Astrocyte (in vitro differentiated cells and primary cell): Measurements from ENCODE around the gene MCTP1. TPM values are rescaled to one million over a fixed set of nuclear protein-coding genes. Genes with fewer than 3 reads are reported as not detected.

ENCODE experiments used
- DNase-seq: peaks from one replicate; pipeline ENCODE4 v3.0.0-alpha.2; 2010; ENCODE audit warnings: low read depth
- FAIRE-seq: peaks from 2 replicates; lab custom pipeline; 2011; peaks lifted over from hg19 to GRCh38; lab: Jason Lieb, UNC
- H2AFZ ChIP-seq: 2 replicates; pipeline ENCODE4 v1.6.0; 2012; ENCODE audit warnings: low read depth, low read length, inconsistent platforms
- H3K27ac ChIP-seq: 2 replicates; pipeline ENCODE4 v1.5.1; 2011; ENCODE audit warnings: low read depth, low read length, inconsistent platforms
- H3K27me3 ChIP-seq: 2 replicates; pipeline ENCODE4 v1.6.0; 2011; ENCODE audit warnings: low read length, inconsistent platforms; ENCODE audit not compliant: insufficient read depth
- H3K36me3 ChIP-seq: 2 replicates; pipeline ENCODE4 v1.5.1; 2011; ENCODE audit warnings: low read length, inconsistent platforms; ENCODE audit not compliant: insufficient read depth
- H3K4me1 ChIP-seq: 2 replicates; pipeline ENCODE4 v1.5.1; 2011; ENCODE audit warnings: low read length, inconsistent platforms; ENCODE audit not compliant: insufficient read depth
- H3K4me2 ChIP-seq: 2 replicates; pipeline ENCODE4 v1.6.0; 2012; ENCODE audit warnings: low read length, inconsistent platforms
- H3K4me3 ChIP-seq: 2 replicates; pipeline ENCODE4 v1.5.1; 2011; ENCODE audit warnings: low read depth, mild to moderate bottlenecking, low read length, inconsistent platforms; ENCODE audit not compliant: insufficient read depth
- H3K79me2 ChIP-seq: 2 replicates; pipeline ENCODE4 v1.6.0; 2012; ENCODE audit warnings: mild to moderate bottlenecking, low read length, inconsistent platforms; ENCODE audit not compliant: insufficient read depth
- H3K9ac ChIP-seq: 2 replicates; pipeline ENCODE4 v1.6.0; 2012; ENCODE audit warnings: mild to moderate bottlenecking, low read length, inconsistent platforms
- H3K9me3 ChIP-seq: 2 replicates; pipeline ENCODE4 v1.5.1; 2012; ENCODE audit warnings: low read depth, mild to moderate bottlenecking, low read length, inconsistent platforms; ENCODE audit not compliant: insufficient read depth
- H4K20me1 ChIP-seq: 2 replicates; pipeline ENCODE4 v1.6.0; 2012; ENCODE audit warnings: low read length, inconsistent platforms; ENCODE audit not compliant: insufficient read depth
- H3K27ac Mint-ChIP-seq: one replicate; pipeline ENCODE4 v1.8.0; 2021; ENCODE audit warnings: mild to moderate bottlenecking, mixed read lengths; ENCODE audit not compliant: unreplicated experiment
- H3K27me3 Mint-ChIP-seq: one replicate; pipeline ENCODE4 v1.8.0; 2021; ENCODE audit warnings: low read depth, mixed read lengths; ENCODE audit not compliant: unreplicated experiment
- H3K36me3 Mint-ChIP-seq: one replicate; pipeline ENCODE4 v1.8.0; 2021; ENCODE audit warnings: low read depth, mixed read lengths; ENCODE audit not compliant: unreplicated experiment
- H3K4me1 Mint-ChIP-seq: one replicate; pipeline ENCODE4 v1.8.0; 2021; ENCODE audit warnings: low read depth, mixed read lengths; ENCODE audit not compliant: unreplicated experiment
- H3K4me3 Mint-ChIP-seq: one replicate; pipeline ENCODE4 v1.8.0; 2021; ENCODE audit warnings: mild to moderate bottlenecking, moderate library complexity, mixed read lengths; ENCODE audit not compliant: unreplicated experiment
- H3K9me3 Mint-ChIP-seq: one replicate; pipeline ENCODE4 v1.8.0; 2021; ENCODE audit warnings: mild to moderate bottlenecking, mixed read lengths; ENCODE audit not compliant: unreplicated experiment
- CTCF ChIP-seq: IDR thresholded peaks from 2 replicates; pipeline ENCODE4 v1.5.1; 2011; ENCODE audit warnings: low read depth, mild to moderate bottlenecking, inconsistent platforms, low read length, moderate library complexity; ENCODE audit not compliant: insufficient read depth
- EZH2 ChIP-seq: IDR thresholded peaks from 2 replicates; pipeline ENCODE4 v1.6.1; 2012; ENCODE audit warnings: mild to moderate bottlenecking, low read length, inconsistent platforms; ENCODE audit not compliant: insufficient read depth
- total RNA-seq: library from RNA; stranded (reverse); gene quantifications from 2 replicates; pipeline ENCODE4 v1.2.1, GENCODE V29; 2021

The MCTP1 gene
- total RNA-seq, 1 donor from 2014 or later = 40.6 TPM

- Mint-ChIP-seq H3K9me3 (no peaks in the 10 kb centered on the region), H3K4me1 (peaks cover 21% of the 10 kb centered on the region), H3K27me3 (no peaks in the 10 kb centered on the region), H3K4me3 (no peak overlapping the region), H3K27ac (no peak overlapping the region), H3K36me3 (peaks cover 12% of the 10 kb centered on the region)
- no peak overlapping the region for H2AFZ ChIP-seq
- no peak for FAIRE-seq
- no peak overlapping the region for H3K27ac ChIP-seq
- no peaks in the 10 kb centered on the region for H4K20me1 ChIP-seq
- no peak overlapping the region for H3K9ac ChIP-seq
- no peak for TF ChIP-seq EZH2
- TF ChIP-seq CTCF = no peak
- peaks cover 10% of the 10 kb centered on the region for H3K4me1 ChIP-seq
- no peak overlapping the region for H3K4me3 ChIP-seq
- no peaks in the 10 kb centered on the region for H3K27me3 ChIP-seq
- H3K36me3 ChIP-seq = no peaks in the 10 kb centered on the region
- H3K79me2 ChIP-seq = no peaks in the 10 kb centered on the region
- H3K4me2 ChIP-seq = no peak overlapping the region
- no peak for DNase-seq
- no peaks in the 10 kb centered on the region for H3K9me3 ChIP-seq
Observed at GRCh38 chr5:94903726-94904125, 381.2 kb downstream of the MCTP1 start.

GRCh38 chr5:94901191-94901979 lies 383.5 kb downstream of the MCTP1 start:
- Histone ChIP-seq H3K9me3 (no peaks in the 10 kb centered on the region), H3K4me2 (peak overlapping the region; percentile 52), H3K27me3 (no peaks in the 10 kb centered on the region), H3K79me2 (no peaks in the 10 kb centered on the region), H3K4me1 (peaks cover 10% of the 10 kb centered on the region), H3K9ac (no peak overlapping the region), H4K20me1 (no peaks in the 10 kb centered on the region), H3K27ac (peak overlapping the region; percentile 53), H3K4me3 (no peak overlapping the region), H2AFZ (peak overlapping the region; percentile 24), H3K36me3 (no peaks in the 10 kb centered on the region)
- peak overlapping the region; percentile 98 for H3K27ac Mint-ChIP-seq
- no peak for TF ChIP-seq CTCF
- TF ChIP-seq EZH2 = no peak
- no peaks in the 10 kb centered on the region for H3K9me3 Mint-ChIP-seq
- FAIRE-seq = peak; percentile 86
- peak overlapping the region; percentile 61 for H3K4me3 Mint-ChIP-seq
- H3K27me3 Mint-ChIP-seq = no peaks in the 10 kb centered on the region
- H3K36me3 Mint-ChIP-seq = peaks cover 9% of the 10 kb centered on the region
- H3K4me1 Mint-ChIP-seq = peaks cover 20% of the 10 kb centered on the region
- peak; percentile 75 for DNase-seq

- FAIRE-seq = no peak
- no peak overlapping the region for H3K27ac Mint-ChIP-seq
- H3K9me3 ChIP-seq = no peaks in the 10 kb centered on the region
- H3K4me3 Mint-ChIP-seq = no peak overlapping the region
- no peaks in the 10 kb centered on the region for H3K27me3 Mint-ChIP-seq
- H3K4me1 Mint-ChIP-seq = peaks cover 20% of the 10 kb centered on the region
- H3K9ac ChIP-seq = no peak overlapping the region
- H3K27ac ChIP-seq = no peak overlapping the region
- no peak overlapping the region for H3K4me2 ChIP-seq
- no peaks in the 10 kb centered on the region for H3K9me3 Mint-ChIP-seq
- no peaks in the 10 kb centered on the region for H3K36me3 ChIP-seq
- no peak overlapping the region for H2AFZ ChIP-seq
- H3K4me1 ChIP-seq = peaks cover 10% of the 10 kb centered on the region
- TF ChIP-seq CTCF (no peak), EZH2 (no peak)
- no peak overlapping the region for H3K4me3 ChIP-seq
- no peaks in the 10 kb centered on the region for H3K79me2 ChIP-seq
- no peaks in the 10 kb centered on the region for H4K20me1 ChIP-seq
- DNase-seq = no peak
- no peaks in the 10 kb centered on the region for H3K27me3 ChIP-seq
- H3K36me3 Mint-ChIP-seq = peaks cover 9% of the 10 kb centered on the region
Observed at GRCh38 chr5:94900006-94900505, 384.8 kb downstream of the MCTP1 start.
